HEK293 (cell line): Measurements from ENCODE around the gene TMEM259.

ENCODE experiments used
- CTCF ChIA-PET: fragments of 350-600 bp; formaldehyde crosslinking; extraction: SDS; loops from one replicate; lab custom pipeline; 2021; ENCODE audit warnings: antibody characterized with exemption; lab: Yijun Ruan, JAX
- POLR2A ChIA-PET: fragments of 300-600 bp; formaldehyde crosslinking; extraction: SDS; loops from one replicate; lab custom pipeline; 2020; ENCODE audit warnings: antibody characterized with exemption, inconsistent platforms; lab: Yijun Ruan, JAX
- H3K27ac ChIP-seq: fragments of 200-500 bp; sonication (Bioruptor generic); 2 replicates; pipeline ENCODE4 v1.5.1; 2014; ENCODE audit warnings: low read depth, low read length, control low read depth, inconsistent platforms; ENCODE audit errors: extremely low read depth
- H3K36me3 ChIP-seq, 2 experiments: fragments of 200-500 bp in 1 of 2; sonication (Bioruptor generic) in 1 of 2; 1 replicate in 1 of 2; 2 replicates in 1 of 2; pipeline ENCODE4 v1.5.1; 2014 to 2017; ENCODE audit warnings: inconsistent platforms in 2 of 2, low read length in 2 of 2; ENCODE audit not compliant: control insufficient read depth in 2 of 2, insufficient read depth in 1 of 2
- H3K4me1 ChIP-seq: fragments of 200-500 bp; sonication (Bioruptor generic); 2 replicates; pipeline ENCODE4 v1.5.1; 2014; ENCODE audit warnings: mild to moderate bottlenecking, low read length, inconsistent platforms; ENCODE audit not compliant: control insufficient read depth, insufficient read depth
- H3K4me3 ChIP-seq: 2 replicates; pipeline ENCODE4 v1.5.1; 2011; ENCODE audit warnings: low read depth, mild to moderate bottlenecking, control low read depth, low read length, moderate library complexity
- H3K9me3 ChIP-seq: fragments of 200-500 bp; sonication (Bioruptor generic); 2 replicates; pipeline ENCODE4 v1.5.1; 2014; ENCODE audit warnings: low read depth, low read length, inconsistent platforms; ENCODE audit not compliant: control insufficient read depth, insufficient read depth
- GLIS1 ChIP-seq: fragments of 450-650 bp; formaldehyde crosslinking; IDR thresholded peaks from 2 replicates; pipeline ENCODE4 v1.5.1; 2016; ENCODE audit warnings: missing biosample characterization, missing genetic modification characterization
- GLIS2 ChIP-seq: fragments of 450-650 bp; formaldehyde crosslinking; IDR thresholded peaks from 2 replicates; pipeline ENCODE4 v1.5.1; 2016; ENCODE audit warnings: missing biosample characterization, missing genetic modification characterization
- HIC1 ChIP-seq: fragments of 450-650 bp; formaldehyde crosslinking; IDR thresholded peaks from 2 replicates; pipeline ENCODE4 v1.5.1; 2016; ENCODE audit warnings: missing biosample characterization, missing genetic modification characterization
- MZF1 ChIP-seq: fragments of 450-650 bp; formaldehyde crosslinking; IDR thresholded peaks from 2 replicates; pipeline ENCODE4 v1.5.1; 2017; ENCODE audit warnings: missing biosample characterization, missing genetic modification characterization, borderline replicate concordance
- SP3 ChIP-seq: fragments of 450-650 bp; formaldehyde crosslinking; IDR thresholded peaks from 2 replicates; pipeline ENCODE4 v1.5.1; 2016; ENCODE audit warnings: missing biosample characterization, missing genetic modification characterization
- YY2 ChIP-seq: fragments of 450-650 bp; formaldehyde crosslinking; IDR thresholded peaks from 2 replicates; pipeline ENCODE4 v1.5.1; 2016; ENCODE audit warnings: missing biosample characterization, missing genetic modification characterization
- ZBTB17 ChIP-seq: fragments of 450-650 bp; formaldehyde crosslinking; IDR thresholded peaks from 2 replicates; pipeline ENCODE4 v1.5.1; 2016; ENCODE audit warnings: missing biosample characterization, missing genetic modification characterization
- ZBTB6 ChIP-seq: fragments of 450-650 bp; formaldehyde crosslinking; IDR thresholded peaks from 2 replicates; pipeline ENCODE4 v1.5.1; 2017; ENCODE audit warnings: missing biosample characterization, missing genetic modification characterization
- ZIC2 ChIP-seq: fragments of 450-650 bp; formaldehyde crosslinking; IDR thresholded peaks from 2 replicates; pipeline ENCODE4 v1.5.1; 2016; ENCODE audit warnings: missing biosample characterization, missing genetic modification characterization
- ZNF221 ChIP-seq: fragments of 450-650 bp; formaldehyde crosslinking; IDR thresholded peaks from 2 replicates; pipeline ENCODE4 v1.5.1; 2017; ENCODE audit warnings: missing biosample characterization, missing genetic modification characterization, borderline replicate concordance
- ZNF24 ChIP-seq: fragments of 450-650 bp; formaldehyde crosslinking; IDR thresholded peaks from 2 replicates; pipeline ENCODE4 v1.5.1; 2016; ENCODE audit warnings: missing biosample characterization, missing genetic modification characterization
- ZNF423 ChIP-seq: fragments of 450-650 bp; formaldehyde crosslinking; IDR thresholded peaks from 2 replicates; pipeline ENCODE4 v1.5.1; 2016; ENCODE audit warnings: missing biosample characterization, missing genetic modification characterization
- ZNF510 ChIP-seq: fragments of 450-650 bp; formaldehyde crosslinking; IDR thresholded peaks from 2 replicates; pipeline ENCODE4 v1.5.1; 2018; ENCODE audit warnings: mild to moderate bottlenecking, missing genetic modification characterization, missing biosample characterization; ENCODE audit not compliant: insufficient replicate concordance
- ZNF521 ChIP-seq: fragments of 450-650 bp; formaldehyde crosslinking; IDR thresholded peaks from 2 replicates; pipeline ENCODE4 v1.5.1; 2017; ENCODE audit warnings: missing biosample characterization, mild to moderate bottlenecking, missing genetic modification characterization
- ZNF623 ChIP-seq: fragments of 450-650 bp; formaldehyde crosslinking; IDR thresholded peaks from 2 replicates; pipeline ENCODE4 v1.5.1; 2016; ENCODE audit warnings: missing biosample characterization, missing genetic modification characterization
- ZNF677 ChIP-seq: fragments of 450-650 bp; IDR thresholded peaks from 2 replicates; pipeline ENCODE4 v1.5.0; 2018; ENCODE audit warnings: missing biosample characterization, mild to moderate bottlenecking, missing genetic modification characterization, moderate library complexity
- ZNF76 ChIP-seq: fragments of 450-650 bp; formaldehyde crosslinking; IDR thresholded peaks from 2 replicates; pipeline ENCODE4; 2016; ENCODE audit warnings: low read depth, missing biosample characterization, missing genetic modification characterization, borderline replicate concordance
- ZNF776 ChIP-seq: fragments of 450-650 bp; formaldehyde crosslinking; IDR thresholded peaks from 2 replicates; pipeline ENCODE4 v1.5.0; 2017; ENCODE audit warnings: missing biosample characterization, missing genetic modification characterization, borderline replicate concordance
- ZNF837 ChIP-seq: fragments of 450-650 bp; formaldehyde crosslinking; IDR thresholded peaks from 2 replicates; pipeline ENCODE4 v1.5.1; 2016; ENCODE audit warnings: missing biosample characterization, missing genetic modification characterization
- TF ChIP-seq, protein P1 (sequence below): fragments of 450-650 bp; formaldehyde crosslinking; IDR thresholded peaks from 2 replicates; pipeline ENCODE4 v1.5.1; 2016; ENCODE audit warnings: missing biosample characterization, missing genetic modification characterization, borderline replicate concordance

Gene TMEM259

DNA sequence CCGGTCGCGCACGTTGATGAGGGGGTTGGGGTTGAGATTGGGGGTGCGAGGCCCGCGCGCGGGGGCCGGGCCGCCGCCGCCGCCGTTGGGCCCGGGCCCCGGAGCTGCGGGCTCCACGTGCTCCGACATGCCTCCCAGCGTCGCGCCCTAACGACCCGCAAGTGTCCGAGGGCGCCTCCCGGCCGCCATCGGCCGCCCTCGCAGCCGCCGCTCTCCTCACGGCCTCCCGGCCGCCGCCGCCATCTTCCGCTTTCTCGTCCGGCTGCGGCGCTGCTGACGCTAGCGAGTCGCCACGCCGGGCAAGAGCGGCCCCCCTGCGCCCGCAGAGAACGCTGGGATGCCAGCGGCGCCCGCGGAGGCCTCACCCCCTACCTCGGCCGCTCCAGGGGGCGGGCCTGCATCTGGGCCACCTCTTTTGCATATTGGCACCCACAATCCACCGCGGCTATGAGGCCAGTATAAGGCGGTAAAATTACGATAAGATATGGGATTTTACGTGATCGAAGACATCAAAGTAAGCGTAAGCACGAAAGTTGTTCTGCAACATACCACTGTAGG is at the start of gene TMEM259:
Gene TMEM259, minus strand, starts transcription at position 256 of the 558 bp plus-strand sequence. Its CDS starts 127 bp downstream, at position 129.
- peaks cover 7% of the 10 kb centered on the region for H3K4me1 ChIP-seq
- H3K36me3 ChIP-seq: peaks cover 0 to 20% of the 10 kb centered on the region in 2 experiments; a peak in 1 of 3 replicates
- peak within 1 kb of the TSS; percentile 86 for H3K4me3 ChIP-seq
- H3K27ac ChIP-seq: peak within 1 kb of the TSS; percentile 80
- TF ChIP-seq SP3 (tag by site-specific recombination): peak; percentile 93; the same call in 1 of the 2 replicates
- peak; percentile 98 for TF ChIP-seq ZNF423 (tag by site-specific recombination)
- no peak for TF ChIP-seq ZBTB17 (tag by site-specific recombination)
- TF ChIP-seq ZBTB6 (tag by site-specific recombination): peak; percentile 14; the same call in 1 of the 2 replicates
- TF ChIP-seq, protein P1, sequence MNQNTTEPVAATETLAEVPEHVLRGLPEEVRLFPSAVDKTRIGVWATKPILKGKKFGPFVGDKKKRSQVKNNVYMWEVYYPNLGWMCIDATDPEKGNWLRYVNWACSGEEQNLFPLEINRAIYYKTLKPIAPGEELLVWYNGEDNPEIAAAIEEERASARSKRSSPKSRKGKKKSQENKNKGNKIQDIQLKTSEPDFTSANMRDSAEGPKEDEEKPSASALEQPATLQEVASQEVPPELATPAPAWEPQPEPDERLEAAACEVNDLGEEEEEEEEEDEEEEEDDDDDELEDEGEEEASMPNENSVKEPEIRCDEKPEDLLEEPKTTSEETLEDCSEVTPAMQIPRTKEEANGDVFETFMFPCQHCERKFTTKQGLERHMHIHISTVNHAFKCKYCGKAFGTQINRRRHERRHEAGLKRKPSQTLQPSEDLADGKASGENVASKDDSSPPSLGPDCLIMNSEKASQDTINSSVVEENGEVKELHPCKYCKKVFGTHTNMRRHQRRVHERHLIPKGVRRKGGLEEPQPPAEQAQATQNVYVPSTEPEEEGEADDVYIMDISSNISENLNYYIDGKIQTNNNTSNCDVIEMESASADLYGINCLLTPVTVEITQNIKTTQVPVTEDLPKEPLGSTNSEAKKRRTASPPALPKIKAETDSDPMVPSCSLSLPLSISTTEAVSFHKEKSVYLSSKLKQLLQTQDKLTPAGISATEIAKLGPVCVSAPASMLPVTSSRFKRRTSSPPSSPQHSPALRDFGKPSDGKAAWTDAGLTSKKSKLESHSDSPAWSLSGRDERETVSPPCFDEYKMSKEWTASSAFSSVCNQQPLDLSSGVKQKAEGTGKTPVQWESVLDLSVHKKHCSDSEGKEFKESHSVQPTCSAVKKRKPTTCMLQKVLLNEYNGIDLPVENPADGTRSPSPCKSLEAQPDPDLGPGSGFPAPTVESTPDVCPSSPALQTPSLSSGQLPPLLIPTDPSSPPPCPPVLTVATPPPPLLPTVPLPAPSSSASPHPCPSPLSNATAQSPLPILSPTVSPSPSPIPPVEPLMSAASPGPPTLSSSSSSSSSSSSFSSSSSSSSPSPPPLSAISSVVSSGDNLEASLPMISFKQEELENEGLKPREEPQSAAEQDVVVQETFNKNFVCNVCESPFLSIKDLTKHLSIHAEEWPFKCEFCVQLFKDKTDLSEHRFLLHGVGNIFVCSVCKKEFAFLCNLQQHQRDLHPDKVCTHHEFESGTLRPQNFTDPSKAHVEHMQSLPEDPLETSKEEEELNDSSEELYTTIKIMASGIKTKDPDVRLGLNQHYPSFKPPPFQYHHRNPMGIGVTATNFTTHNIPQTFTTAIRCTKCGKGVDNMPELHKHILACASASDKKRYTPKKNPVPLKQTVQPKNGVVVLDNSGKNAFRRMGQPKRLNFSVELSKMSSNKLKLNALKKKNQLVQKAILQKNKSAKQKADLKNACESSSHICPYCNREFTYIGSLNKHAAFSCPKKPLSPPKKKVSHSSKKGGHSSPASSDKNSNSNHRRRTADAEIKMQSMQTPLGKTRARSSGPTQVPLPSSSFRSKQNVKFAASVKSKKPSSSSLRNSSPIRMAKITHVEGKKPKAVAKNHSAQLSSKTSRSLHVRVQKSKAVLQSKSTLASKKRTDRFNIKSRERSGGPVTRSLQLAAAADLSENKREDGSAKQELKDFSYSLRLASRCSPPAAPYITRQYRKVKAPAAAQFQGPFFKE (tag by site-specific recombination): no peak
- TF ChIP-seq ZNF776 (tag by site-specific recombination): no peak
- no peak for TF ChIP-seq ZNF521 (tag by site-specific recombination)
- TF ChIP-seq ZNF510 (tag by site-specific recombination): no peak
- 0 out of 2 replicates have a peak, but pooled peaks have one; percentile 53 for TF ChIP-seq ZNF677 (tag by site-specific recombination)
- TF ChIP-seq ZIC2 (tag by site-specific recombination): peak; percentile 81
- TF ChIP-seq HIC1 (tag by site-specific recombination): peak; percentile 99
- TF ChIP-seq GLIS2 (tag by site-specific recombination): peak; percentile 97
- TF ChIP-seq ZNF24: no peak
- no peak for TF ChIP-seq ZNF837 (tag by site-specific recombination)
- TF ChIP-seq ZNF221 (tag by site-specific recombination): 0 out of 2 replicates have a peak, but pooled peaks have one; percentile 4
- no peak for TF ChIP-seq MZF1 (tag by site-specific recombination)
- peak; percentile 95 for TF ChIP-seq GLIS1
- peak; percentile 78 for TF ChIP-seq YY2 (tag by site-specific recombination)
- TF ChIP-seq ZNF76 (tag by site-specific recombination): peak; percentile 100
- no peak for TF ChIP-seq ZNF623 (tag by site-specific recombination)
- TF ChIP-seq, all 188 proteins: peak for 11
- ChIA-PET POLR2A (interaction anchor here (0.7 kb wide), 2 partner anchors 9 to 69 kb away, joined by 3 read pairs; no protein-coding TSS in a partner anchor), CTCF (interaction anchor here (0.6 to 1.1 kb wide), 3 partner anchors 44 to 92 kb away, joined by 3 read pairs; no protein-coding TSS in a partner anchor)
- H3K9me3 ChIP-seq: no peaks in the 10 kb centered on the region
